Measurements from ENCODE around the gene PRR35. TPM values are rescaled to one million over a fixed set of nuclear protein-coding genes. Genes with fewer than 3 reads are reported as not detected.

The PRR35 gene
- polyA plus RNA-seq, 3 donors, result not detected

- no peak for TF ChIP-seq CTCF (IDR thresholded peaks at IDR 0.05)
- peaks cover 0 to 7% of the 10 kb centered on the region in 2 donors for H3K27me3 ChIP-seq (ENCODE audit: control insufficient read depth in 2 of 2, insufficient read depth in 2 of 2, low read length in 2 of 2)
- peaks cover 0 to 2% of the 10 kb centered on the region in 2 donors for H3K36me3 ChIP-seq (replicated peaks in 1 of 2; ENCODE audit: control insufficient read depth in 1 of 2, insufficient read depth in 2 of 2, low read length in 2 of 2)
- H3K9me3 ChIP-seq (replicated peaks in 1 of 2; ENCODE audit: control insufficient read depth in 1 of 2, insufficient read depth in 1 of 2, low read length in 2 of 2), result no peaks in the 10 kb centered on the region
- Mint-ChIP-seq H3K27me3 (ENCODE audit: low read depth in 3 of 3) (peaks cover 2 to 16% (median 12%) of the 10 kb centered on the region in 3 donors), H3K4me3 (no peak overlapping the region), H3K9me3 (peaks cover 0 to 3% (median 0%) of the 10 kb centered on the region in 7 donors), H3K4me1 (peaks cover 20% of the 10 kb centered on the region), H3K27ac (no peak overlapping the region), H3K36me3 (peaks cover 0 to 2% of the 10 kb centered on the region in 2 donors)
- H2AFZ ChIP-seq (ENCODE audit: insufficient read depth, low read depth, low read length, poor library complexity, severe bottlenecking), result no peak overlapping the region
- peaks cover 24 to 28% of the 10 kb centered on the region in 2 donors for H3K4me1 ChIP-seq (ENCODE audit: control insufficient read depth in 1 of 2, insufficient read depth in 2 of 2, low read length in 2 of 2)
- intact Hi-C loops (cut with micrococcal nuclease), result loop anchor here (5.0 kb wide), 1 partner anchor 96 kb away; the partner anchor contains the start of genes JMJD8 (in 2 of the 2) and STUB1 (in 2 of the 2)
- no peak overlapping the region for H3K9ac ChIP-seq (ENCODE audit: insufficient read depth, low read length, poor library complexity, severe bottlenecking)
- WGBS (ENCODE audit: insufficient coverage), result 78% methylated on average over 15 of the region's 16 CpGs
- H3K4me3 ChIP-seq (replicated peaks in 1 of 3; ENCODE audit: low read depth in 2 of 3, low read length in 3 of 3), result no peak overlapping the region
- peaks cover 24% of the 10 kb centered on the region for H3K79me2 ChIP-seq (ENCODE audit: insufficient read depth, low read length)
- no peak for DNase-seq
- no peak overlapping the region for H3K27ac ChIP-seq (ENCODE audit: low read depth in 1 of 2, low read length in 2 of 2)
- no peaks in the 10 kb centered on the region for H4K20me1 ChIP-seq (ENCODE audit: insufficient read depth, low read length)
- no peak overlapping the region for H3K4me2 ChIP-seq (replicated peaks; ENCODE audit: extremely low read depth, low read length, poor library complexity, severe bottlenecking)
Observed at GRCh38 chr16:586047-586644, 26.0 kb downstream of the PRR35 start.

- Histone ChIP-seq H2AFZ (ENCODE audit: insufficient read depth, low read depth, low read length, poor library complexity, severe bottlenecking) (no peak overlapping the region), H3K4me3 (replicated peaks in 1 of 3; ENCODE audit: low read depth in 2 of 3, low read length in 3 of 3) (no peak overlapping the region), H3K27me3 (ENCODE audit: control insufficient read depth in 2 of 2, insufficient read depth in 2 of 2, low read length in 2 of 2) (peaks cover 0 to 7% of the 10 kb centered on the region in 2 donors), H3K9ac (ENCODE audit: insufficient read depth, low read length, poor library complexity, severe bottlenecking) (no peak overlapping the region), H3K79me2 (ENCODE audit: insufficient read depth, low read length) (peaks cover 32% of the 10 kb centered on the region), H3K4me2 (replicated peaks; ENCODE audit: extremely low read depth, low read length, poor library complexity, severe bottlenecking) (no peak overlapping the region), H4K20me1 (ENCODE audit: insufficient read depth, low read length) (no peaks in the 10 kb centered on the region), H3K9me3 (replicated peaks in 1 of 2; ENCODE audit: control insufficient read depth in 1 of 2, insufficient read depth in 1 of 2, low read length in 2 of 2) (no peaks in the 10 kb centered on the region), H3K36me3 (replicated peaks in 1 of 2; ENCODE audit: control insufficient read depth in 1 of 2, insufficient read depth in 2 of 2, low read length in 2 of 2) (peaks cover 0 to 2% of the 10 kb centered on the region in 2 donors), H3K27ac (ENCODE audit: low read depth in 1 of 2, low read length in 2 of 2) (no peak overlapping the region), H3K4me1 (ENCODE audit: control insufficient read depth in 1 of 2, insufficient read depth in 2 of 2, low read length in 2 of 2) (peaks cover 31 to 36% of the 10 kb centered on the region in 2 donors)
- DNase-seq, result no peak
- peaks cover 28% of the 10 kb centered on the region for H3K4me1 Mint-ChIP-seq
- intact Hi-C loops (cut with micrococcal nuclease), result loop anchor here (5.0 kb wide), 1 partner anchor 95 kb away; the partner anchor contains the start of genes JMJD8 (in 2 of the 2) and STUB1 (in 2 of the 2)
- H3K27me3 Mint-ChIP-seq (ENCODE audit: low read depth in 3 of 3), result peaks cover 2 to 16% (median 12%) of the 10 kb centered on the region in 3 donors
- peak overlapping the region in 4 of 7 donors; percentile 40 to 68 (median 46) for H3K27ac Mint-ChIP-seq
- TF ChIP-seq CTCF (IDR thresholded peaks at IDR 0.05), result no peak
- H3K4me3 Mint-ChIP-seq, result peak overlapping the region; percentile 57 to 88
- no peaks in the 10 kb centered on the region for H3K36me3 Mint-ChIP-seq
- 93% methylated on average over 13 of the region's 14 CpGs for WGBS (ENCODE audit: insufficient coverage)
- peaks cover 0 to 3% (median 0%) of the 10 kb centered on the region in 7 donors for H3K9me3 Mint-ChIP-seq
Observed at GRCh38 chr16:586645-587590, 26.7 kb downstream of the PRR35 start.
